Measurements from ENCODE around the gene BLCAP. TPM values are rescaled to one million over a fixed set of nuclear protein-coding genes. Genes with fewer than 3 reads are reported as not detected.

Gene BLCAP
- total RNA-seq, 2 donors from 2014 or later: 66.6 to 78.7 TPM

DNA sequence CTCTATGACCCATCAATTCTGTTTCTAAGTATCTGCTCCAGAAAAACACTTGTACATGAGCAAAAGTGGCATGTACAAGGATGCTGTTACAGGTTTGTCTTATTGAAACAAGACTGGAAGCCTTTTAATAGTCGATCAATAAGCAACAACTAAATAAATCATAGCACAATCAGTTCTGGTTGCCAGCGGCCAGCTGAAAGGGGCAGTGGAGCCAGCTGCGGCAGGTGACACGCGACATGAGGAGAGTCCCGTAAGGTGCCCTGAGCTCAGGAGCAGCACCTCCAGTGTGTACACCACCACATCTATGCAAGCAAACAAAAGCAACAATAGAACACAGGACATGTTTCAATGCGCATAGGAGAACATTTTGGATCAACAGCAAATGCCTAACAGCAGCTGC lies 27.4 kb downstream of the BLCAP start:
- Histone ChIP-seq H3K9me3 (no peaks in the 10 kb centered on the region), H3K4me1 (no peaks in the 10 kb centered on the region), H3K27ac (no peak overlapping the region), H3K4me3 (no peak overlapping the region), H3K27me3 (no peaks in the 10 kb centered on the region), H3K36me3 (no peaks in the 10 kb centered on the region)
- no peak for DNase-seq (ENCODE audit: low spot score)
- TF ChIP-seq, protein P1, sequence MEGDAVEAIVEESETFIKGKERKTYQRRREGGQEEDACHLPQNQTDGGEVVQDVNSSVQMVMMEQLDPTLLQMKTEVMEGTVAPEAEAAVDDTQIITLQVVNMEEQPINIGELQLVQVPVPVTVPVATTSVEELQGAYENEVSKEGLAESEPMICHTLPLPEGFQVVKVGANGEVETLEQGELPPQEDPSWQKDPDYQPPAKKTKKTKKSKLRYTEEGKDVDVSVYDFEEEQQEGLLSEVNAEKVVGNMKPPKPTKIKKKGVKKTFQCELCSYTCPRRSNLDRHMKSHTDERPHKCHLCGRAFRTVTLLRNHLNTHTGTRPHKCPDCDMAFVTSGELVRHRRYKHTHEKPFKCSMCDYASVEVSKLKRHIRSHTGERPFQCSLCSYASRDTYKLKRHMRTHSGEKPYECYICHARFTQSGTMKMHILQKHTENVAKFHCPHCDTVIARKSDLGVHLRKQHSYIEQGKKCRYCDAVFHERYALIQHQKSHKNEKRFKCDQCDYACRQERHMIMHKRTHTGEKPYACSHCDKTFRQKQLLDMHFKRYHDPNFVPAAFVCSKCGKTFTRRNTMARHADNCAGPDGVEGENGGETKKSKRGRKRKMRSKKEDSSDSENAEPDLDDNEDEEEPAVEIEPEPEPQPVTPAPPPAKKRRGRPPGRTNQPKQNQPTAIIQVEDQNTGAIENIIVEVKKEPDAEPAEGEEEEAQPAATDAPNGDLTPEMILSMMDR (IDR thresholded peaks at IDR 0.05): no peak

DNA sequence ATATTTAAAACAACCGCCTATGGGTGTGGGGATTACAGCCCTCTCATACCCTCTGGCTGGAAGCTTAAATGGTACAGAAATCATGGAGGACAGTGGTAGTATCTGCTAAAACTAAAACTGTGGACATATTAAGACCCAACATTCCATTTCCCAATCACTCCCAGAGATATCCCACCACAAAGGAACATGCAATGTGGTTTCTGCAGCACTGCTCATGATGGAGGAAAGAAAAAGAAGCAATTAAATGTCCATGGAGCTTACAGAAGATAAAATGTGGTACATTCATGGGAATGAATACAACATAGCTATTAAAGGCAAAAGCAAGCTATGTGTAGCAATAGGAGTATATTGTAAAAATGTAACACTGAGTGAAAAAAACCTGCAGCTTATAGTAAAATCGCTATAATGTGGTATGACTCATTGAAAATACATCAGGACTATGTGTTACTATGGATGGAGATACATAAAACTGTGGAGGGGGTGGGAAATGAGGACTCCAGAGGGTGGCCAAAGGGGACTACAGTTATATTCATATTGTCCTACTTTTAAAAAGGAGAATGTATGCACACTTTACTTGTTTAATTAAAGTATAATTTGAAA lies 29.5 kb downstream of the BLCAP start:
- Histone ChIP-seq H3K4me3 (no peak overlapping the region), H3K27me3 (no peaks in the 10 kb centered on the region), H3K9me3 (no peaks in the 10 kb centered on the region), H3K4me1 (no peaks in the 10 kb centered on the region), H3K27ac (no peak overlapping the region), H3K36me3 (no peaks in the 10 kb centered on the region)
- DNase-seq (ENCODE audit: low spot score): no peak
- TF ChIP-seq, protein P1 (IDR thresholded peaks at IDR 0.05): no peak

- TF ChIP-seq, protein P1 (IDR thresholded peaks at IDR 0.05): no peak
These were observed 32.9 kb downstream of the BLCAP start for GRCh38 chr20:37494796-37495195.

GRCh38 chr20:37494301-37494700 lies 33.4 kb downstream of the BLCAP start:
- H3K27me3 ChIP-seq: no peaks in the 10 kb centered on the region
- H3K4me1 ChIP-seq: no peaks in the 10 kb centered on the region
- H3K4me3 ChIP-seq: no peak overlapping the region
- H3K36me3 ChIP-seq: no peaks in the 10 kb centered on the region
- no peak for DNase-seq (ENCODE audit: low spot score)
- no peak overlapping the region for H3K27ac ChIP-seq
- no peaks in the 10 kb centered on the region for H3K9me3 ChIP-seq
- TF ChIP-seq, protein P1 (IDR thresholded peaks at IDR 0.05): no peak

More at GRCh38 chr20:37494796-37495195, 32.9 kb downstream of the BLCAP start:
- DNase-seq (ENCODE audit: low spot score): no peak
- H3K4me3 ChIP-seq: no peak overlapping the region
- no peaks in the 10 kb centered on the region for H3K9me3 ChIP-seq
- no peaks in the 10 kb centered on the region for H3K36me3 ChIP-seq
- H3K4me1 ChIP-seq: no peaks in the 10 kb centered on the region
- H3K27ac ChIP-seq: no peak overlapping the region
- no peaks in the 10 kb centered on the region for H3K27me3 ChIP-seq

GRCh38 chr20:37492945-37493344 lies 34.7 kb downstream of the BLCAP start:
- Histone ChIP-seq H3K4me1 (no peaks in the 10 kb centered on the region), H3K9me3 (no peaks in the 10 kb centered on the region)
- no peak for DNase-seq (ENCODE audit: low spot score)

More at GRCh38 chr20:37492945-37493344, 34.7 kb downstream of the BLCAP start:
- TF ChIP-seq, protein P1 (IDR thresholded peaks at IDR 0.05): no peak
- Histone ChIP-seq H3K36me3 (no peaks in the 10 kb centered on the region), H3K4me3 (no peak overlapping the region), H3K27ac (no peak overlapping the region), H3K27me3 (no peaks in the 10 kb centered on the region)

Data from right atrium auricular region (tissue), 2 donors.